ENCODE data around the gene CCDC112. TPM values are rescaled to one million over a fixed set of nuclear protein-coding genes. Genes with fewer than 3 reads are reported as not detected.
A peak's percentile ranks its signal among the peaks of the same experiment; 100 is the strongest.

The CCDC112 gene, protein sequence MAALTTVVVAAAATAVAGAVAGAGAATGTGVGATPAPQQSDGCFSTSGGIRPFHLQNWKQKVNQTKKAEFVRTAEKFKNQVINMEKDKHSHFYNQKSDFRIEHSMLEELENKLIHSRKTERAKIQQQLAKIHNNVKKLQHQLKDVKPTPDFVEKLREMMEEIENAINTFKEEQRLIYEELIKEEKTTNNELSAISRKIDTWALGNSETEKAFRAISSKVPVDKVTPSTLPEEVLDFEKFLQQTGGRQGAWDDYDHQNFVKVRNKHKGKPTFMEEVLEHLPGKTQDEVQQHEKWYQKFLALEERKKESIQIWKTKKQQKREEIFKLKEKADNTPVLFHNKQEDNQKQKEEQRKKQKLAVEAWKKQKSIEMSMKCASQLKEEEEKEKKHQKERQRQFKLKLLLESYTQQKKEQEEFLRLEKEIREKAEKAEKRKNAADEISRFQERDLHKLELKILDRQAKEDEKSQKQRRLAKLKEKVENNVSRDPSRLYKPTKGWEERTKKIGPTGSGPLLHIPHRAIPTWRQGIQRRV
- total RNA-seq (11.3 TPM), polyA plus RNA-seq (5.5 TPM)

DNA sequence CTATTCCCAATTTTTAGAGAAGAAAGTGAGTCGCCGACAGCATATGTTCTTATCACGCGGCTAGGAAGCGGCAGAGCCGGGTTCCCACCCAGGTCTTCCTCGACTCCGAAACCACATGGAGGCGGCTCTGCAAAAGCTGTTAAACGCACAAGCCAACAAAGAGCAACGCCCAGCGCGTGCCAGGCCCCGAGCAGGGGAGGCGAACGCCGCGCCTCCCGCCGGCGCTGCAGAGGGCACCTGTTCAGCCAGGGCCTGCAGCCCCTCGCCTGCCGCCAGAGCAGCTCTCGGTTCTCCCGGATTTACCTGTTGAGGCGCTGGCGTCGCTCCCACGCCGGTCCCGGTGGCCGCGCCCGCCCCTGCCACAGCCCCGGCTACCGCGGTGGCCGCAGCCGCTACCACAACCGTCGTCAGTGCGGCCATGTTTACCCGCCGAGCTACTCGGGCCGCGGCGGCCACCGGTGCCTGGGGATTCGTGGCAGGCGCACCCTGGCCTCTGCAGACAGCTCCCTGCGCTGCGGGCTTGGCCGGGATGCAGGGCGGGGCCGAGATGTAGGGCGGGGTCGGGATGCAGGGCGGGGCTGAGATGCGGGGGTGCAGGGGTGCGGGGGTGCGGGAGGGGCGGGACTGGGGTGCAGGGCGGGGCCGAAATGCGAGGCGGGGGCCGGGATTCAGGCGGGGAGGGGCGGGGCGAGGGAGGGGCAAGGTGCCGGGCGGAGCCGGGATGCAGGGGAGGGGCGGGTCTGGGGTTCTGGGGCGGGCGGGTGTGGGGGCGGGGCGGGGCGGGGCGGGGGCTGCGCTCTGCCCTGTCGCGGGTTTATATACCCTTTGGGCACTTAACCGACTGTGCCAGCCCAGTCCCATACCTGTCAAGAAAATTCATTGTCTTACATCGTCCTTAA is at the start of gene CCDC112:
CCDC112 (minus strand) TSS at position 531 of the 899 bp plus-strand sequence; CDS start at position 420, 111 bp downstream.
- under 1% methylated on average over 79 of the region's 86 CpGs for WGBS
- peak; percentile 21 for DNase-seq (ENCODE audit: extremely low spot score)
- no peaks in the 10 kb centered on the region for H3K4me1 ChIP-seq (ENCODE audit: insufficient read depth)
- peak within 1 kb of the TSS; percentile 83 for H3K4me3 ChIP-seq (ENCODE audit: low read depth, low read length)
- H3K36me3 ChIP-seq (ENCODE audit: insufficient read depth), result no peaks in the 10 kb centered on the region
- H3K27ac ChIP-seq (ENCODE audit: low read depth), result no peak within 1 kb of the TSS

DNA sequence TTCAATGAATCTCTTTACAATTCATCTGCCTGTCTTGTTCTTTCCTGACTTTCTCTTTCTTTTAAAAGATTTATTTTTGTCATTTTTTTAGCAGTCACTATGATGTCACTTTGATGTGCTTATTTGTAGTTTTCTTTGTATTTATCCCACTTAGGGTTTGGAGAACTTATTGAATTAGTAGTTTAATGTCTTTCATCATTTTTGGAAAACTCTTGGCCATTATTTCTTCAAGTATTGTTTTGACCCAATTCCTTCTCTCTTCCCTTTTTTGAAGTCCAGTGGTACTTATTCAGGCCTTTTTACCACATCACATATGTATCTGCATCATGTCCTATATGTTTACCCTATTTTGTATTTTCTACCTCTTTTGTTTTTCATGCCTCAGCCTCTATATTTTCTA is 48.9 kb upstream of the CCDC112 start:
- no peaks in the 10 kb centered on the region for H3K4me1 ChIP-seq (ENCODE audit: insufficient read depth)
- no peaks in the 10 kb centered on the region for H3K36me3 ChIP-seq (ENCODE audit: insufficient read depth)
- no peak overlapping the region for H3K4me3 ChIP-seq (ENCODE audit: low read depth, low read length)
- no peak overlapping the region for H3K27ac ChIP-seq (ENCODE audit: low read depth)
- DNase-seq (ENCODE audit: extremely low spot score), result no peak

DNA sequence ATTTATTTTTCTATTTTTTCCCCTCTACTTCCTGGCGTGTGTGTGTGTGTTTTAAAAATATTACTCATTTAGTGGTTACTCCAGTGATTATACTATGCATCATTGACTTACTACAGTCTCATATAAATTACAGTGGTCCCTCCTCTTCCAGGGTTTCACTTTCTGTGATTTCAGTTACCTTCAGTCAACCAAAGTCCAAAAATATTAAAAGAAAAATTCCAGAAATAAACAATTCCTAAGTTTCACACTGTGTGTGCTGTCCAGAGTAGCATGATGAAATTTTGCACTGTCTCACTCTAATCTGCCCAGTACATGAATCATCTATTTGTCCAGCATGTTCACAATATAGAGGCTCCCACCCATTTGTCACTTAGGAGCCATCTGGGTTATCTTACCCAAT is 47.4 kb upstream of the CCDC112 start:
- 72% methylated on average over 1 of the region's 1 CpG for WGBS
- no peaks in the 10 kb centered on the region for H3K36me3 ChIP-seq (ENCODE audit: insufficient read depth)
- no peaks in the 10 kb centered on the region for H3K4me1 ChIP-seq (ENCODE audit: insufficient read depth)
- H3K27ac ChIP-seq (ENCODE audit: low read depth), result no peak overlapping the region
- no peak overlapping the region for H3K4me3 ChIP-seq (ENCODE audit: low read depth, low read length)
- DNase-seq (ENCODE audit: extremely low spot score), result no peak

DNA sequence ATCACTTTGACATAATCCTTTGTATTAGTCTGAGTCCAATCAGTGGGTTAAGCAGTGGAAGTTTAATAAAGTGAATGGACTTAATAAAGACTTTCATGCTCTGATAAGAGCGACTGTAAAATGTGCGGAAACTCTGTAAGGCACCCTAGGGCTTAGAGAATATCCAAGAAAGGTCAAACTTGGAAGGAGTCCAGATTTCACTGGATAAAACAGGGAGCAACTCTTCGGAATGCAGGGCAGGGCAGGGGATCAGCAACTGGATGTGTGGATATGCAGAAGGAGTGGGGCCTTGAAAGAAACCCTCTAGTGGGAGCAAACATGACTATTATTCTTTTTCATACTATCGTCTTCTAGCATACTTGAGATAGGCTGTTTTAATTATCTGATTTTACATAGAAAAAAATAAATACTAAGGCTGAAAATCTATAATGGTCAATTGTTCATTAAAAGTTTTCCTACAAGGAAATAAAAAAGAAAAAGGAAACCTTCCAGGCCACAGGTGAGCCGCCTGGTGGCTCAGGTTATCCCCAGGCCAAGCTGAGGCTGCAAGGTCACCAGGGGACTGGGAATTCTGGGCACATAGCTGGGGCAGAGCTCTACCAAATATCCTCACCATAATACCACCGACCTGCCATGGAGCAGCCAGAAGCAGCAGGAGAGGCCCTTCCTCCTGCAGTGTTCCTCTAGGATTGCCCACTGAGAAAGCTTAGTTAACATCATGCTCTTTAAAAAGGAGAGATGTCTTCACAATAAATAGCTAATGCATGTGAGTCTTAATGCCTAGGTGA is 46.3 kb upstream of the CCDC112 start:
- Histone ChIP-seq H3K27ac (ENCODE audit: low read depth) (no peak overlapping the region), H3K4me1 (ENCODE audit: insufficient read depth) (no peaks in the 10 kb centered on the region), H3K36me3 (ENCODE audit: insufficient read depth) (no peaks in the 10 kb centered on the region), H3K4me3 (ENCODE audit: low read depth, low read length) (no peak overlapping the region)
- no peak for DNase-seq (ENCODE audit: extremely low spot score)
- WGBS, result 57% methylated on average over 6 of the region's 6 CpGs

DNA sequence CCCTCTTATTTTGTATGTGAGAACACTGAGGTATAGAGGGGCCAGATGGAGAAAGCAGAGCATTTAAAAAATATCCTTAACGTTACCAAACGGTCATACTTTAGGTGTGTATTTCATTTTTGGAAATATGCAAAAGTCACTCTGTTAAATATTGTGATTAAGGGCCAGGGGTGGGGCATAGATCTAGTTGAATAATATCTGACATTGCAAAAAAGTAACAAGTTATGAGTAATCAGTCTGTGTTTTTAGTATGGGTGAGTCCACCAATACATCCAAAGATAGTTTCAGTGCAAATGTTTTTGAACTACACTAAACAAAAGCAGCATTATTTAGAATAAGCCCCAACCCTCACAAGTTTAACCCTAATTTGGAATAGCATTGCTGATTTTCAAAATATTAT is 45.3 kb upstream of the CCDC112 start:
- Histone ChIP-seq H3K36me3 (ENCODE audit: insufficient read depth) (no peaks in the 10 kb centered on the region), H3K27ac (ENCODE audit: low read depth) (no peak overlapping the region), H3K4me3 (ENCODE audit: low read depth, low read length) (no peak overlapping the region), H3K4me1 (ENCODE audit: insufficient read depth) (no peaks in the 10 kb centered on the region)
- WGBS, result 84% methylated on average over 2 of the region's 2 CpGs
- no peak for DNase-seq (ENCODE audit: extremely low spot score)

DNA sequence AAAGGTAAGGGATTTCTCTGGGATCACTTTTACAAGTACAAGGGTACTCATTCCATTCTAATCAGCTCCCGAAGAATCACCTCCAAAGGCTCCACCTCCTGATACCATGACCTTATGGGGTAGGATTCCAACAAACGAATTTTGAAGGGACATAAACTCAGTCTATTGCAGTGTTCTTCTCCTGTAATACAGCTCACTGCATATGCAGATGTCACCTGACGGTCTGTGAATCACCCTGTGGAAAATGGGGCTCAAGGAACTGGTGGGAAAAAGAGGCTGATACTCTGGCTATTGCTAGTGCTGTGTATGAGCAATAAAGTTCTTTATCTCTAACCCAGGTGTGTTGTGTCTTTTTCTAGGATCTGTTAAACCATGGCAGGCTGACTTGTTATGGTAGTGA is 42.4 kb upstream of the CCDC112 start:
- 89% methylated on average over 3 of the region's 3 CpGs for WGBS

DNA sequence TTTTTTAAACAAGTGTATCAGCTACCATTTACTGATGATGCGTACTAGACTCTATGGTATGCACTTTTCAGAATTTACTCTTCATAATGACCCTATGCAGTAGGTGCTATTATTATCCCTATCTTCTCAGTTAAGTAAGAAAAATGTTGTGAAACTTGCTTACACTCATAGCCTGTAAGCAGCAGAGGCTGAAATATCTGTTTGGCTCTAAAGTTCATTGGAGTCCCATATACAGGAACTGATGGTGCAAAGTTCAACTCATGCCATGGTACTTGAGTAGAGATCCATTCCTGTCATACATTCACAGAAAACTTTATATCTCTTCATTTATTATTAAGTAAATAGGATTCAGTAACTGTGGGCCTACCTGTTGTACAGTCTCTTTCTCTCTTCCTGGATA is 41.4 kb upstream of the CCDC112 start:
- WGBS, result 96% methylated on average over 1 of the region's 1 CpG
- no peaks in the 10 kb centered on the region for H3K4me1 ChIP-seq (ENCODE audit: insufficient read depth)
- no peak overlapping the region for H3K4me3 ChIP-seq (ENCODE audit: low read depth, low read length)
- no peak overlapping the region for H3K27ac ChIP-seq (ENCODE audit: low read depth)
- no peak for DNase-seq (ENCODE audit: extremely low spot score)
- H3K36me3 ChIP-seq (ENCODE audit: insufficient read depth), result no peaks in the 10 kb centered on the region

More for the DNA sequence above, 42.4 kb upstream of the CCDC112 start:
- Histone ChIP-seq H3K36me3 (ENCODE audit: insufficient read depth) (no peaks in the 10 kb centered on the region), H3K4me3 (ENCODE audit: low read depth, low read length) (no peak overlapping the region), H3K27ac (ENCODE audit: low read depth) (no peak overlapping the region), H3K4me1 (ENCODE audit: insufficient read depth) (no peaks in the 10 kb centered on the region)
- DNase-seq (ENCODE audit: extremely low spot score), result no peak

DNA sequence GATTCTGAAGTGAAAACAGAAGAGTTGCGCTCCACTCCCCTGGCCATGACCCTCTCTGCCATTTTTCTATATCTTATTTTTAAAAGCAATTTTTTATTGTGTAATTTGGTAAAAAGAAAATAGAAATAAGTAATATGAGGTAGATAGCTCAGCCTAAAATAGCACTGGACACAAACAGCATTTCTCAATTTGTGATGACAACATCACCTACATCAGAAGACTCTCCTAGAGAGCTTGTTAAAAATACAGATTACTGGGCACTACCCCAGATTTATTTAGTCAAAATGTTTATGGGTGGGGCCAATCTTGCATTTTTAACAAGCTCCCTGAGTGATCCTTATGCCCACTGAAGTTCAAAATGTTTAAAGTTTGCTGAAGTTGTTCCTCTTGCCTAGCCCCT is 40.5 kb upstream of the CCDC112 start:
- no peak for DNase-seq (ENCODE audit: extremely low spot score)
- Histone ChIP-seq H3K36me3 (ENCODE audit: insufficient read depth) (no peaks in the 10 kb centered on the region), H3K27ac (ENCODE audit: low read depth) (no peak overlapping the region), H3K4me3 (ENCODE audit: low read depth, low read length) (no peak overlapping the region), H3K4me1 (ENCODE audit: insufficient read depth) (no peaks in the 10 kb centered on the region)
- WGBS, result 100% methylated on average over 1 of the region's 1 CpG

DNA sequence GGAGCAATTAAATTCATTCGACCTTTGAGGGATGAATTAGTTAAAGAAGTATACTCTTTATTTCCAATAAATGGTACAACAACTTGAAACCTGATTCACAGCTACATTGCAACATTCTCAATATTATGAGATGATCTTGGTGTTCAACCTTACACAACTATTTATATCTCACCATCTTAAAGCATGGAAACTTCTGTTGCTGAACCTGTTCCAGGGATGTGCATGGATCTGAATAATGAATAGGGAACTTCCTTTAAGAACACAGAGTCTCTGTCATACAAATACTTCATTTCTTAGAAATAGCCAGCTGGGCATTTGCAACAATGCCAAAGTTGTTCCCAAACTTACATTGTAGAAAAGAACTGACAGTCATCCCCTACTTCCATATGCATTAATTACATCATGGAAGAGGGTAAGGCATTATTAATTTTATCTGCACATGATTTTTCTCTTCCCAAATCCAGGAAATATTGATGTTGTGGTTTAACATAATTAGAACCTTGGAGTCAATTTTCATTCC is 39.8 kb upstream of the CCDC112 start:
- no peak overlapping the region for H3K4me3 ChIP-seq (ENCODE audit: low read depth, low read length)
- H3K27ac ChIP-seq (ENCODE audit: low read depth), result no peak overlapping the region
- no peaks in the 10 kb centered on the region for H3K4me1 ChIP-seq (ENCODE audit: insufficient read depth)
- H3K36me3 ChIP-seq (ENCODE audit: insufficient read depth), result no peaks in the 10 kb centered on the region
- WGBS, result 69% methylated on average over 1 of the region's 1 CpG
- DNase-seq (ENCODE audit: extremely low spot score), result no peak

DNA sequence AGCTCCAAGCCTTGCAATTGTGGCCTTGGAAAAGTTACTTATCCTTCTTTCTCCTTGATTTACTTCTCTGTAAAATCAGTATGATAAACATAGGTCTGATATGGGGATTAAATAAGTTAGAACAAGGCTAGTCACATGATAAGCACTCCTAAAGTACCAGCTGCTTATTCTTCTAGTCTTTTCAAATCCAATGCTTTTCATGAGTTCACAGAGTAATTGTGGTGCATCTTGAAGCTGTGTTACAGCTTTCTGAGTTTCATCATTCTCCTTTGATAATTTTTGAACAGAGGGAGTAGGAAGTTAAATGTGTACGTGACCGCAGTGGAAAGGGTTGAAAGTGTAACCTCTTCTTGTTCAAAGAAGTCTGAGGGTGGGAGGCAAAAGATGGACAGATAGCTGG is 38.8 kb upstream of the CCDC112 start:
- Histone ChIP-seq H3K4me3 (ENCODE audit: low read depth, low read length) (no peak overlapping the region), H3K36me3 (ENCODE audit: insufficient read depth) (no peaks in the 10 kb centered on the region), H3K4me1 (ENCODE audit: insufficient read depth) (no peaks in the 10 kb centered on the region), H3K27ac (ENCODE audit: low read depth) (no peak overlapping the region)
- WGBS, result 44% methylated on average over 2 of the region's 2 CpGs
- no peak for DNase-seq (ENCODE audit: extremely low spot score)

DNA sequence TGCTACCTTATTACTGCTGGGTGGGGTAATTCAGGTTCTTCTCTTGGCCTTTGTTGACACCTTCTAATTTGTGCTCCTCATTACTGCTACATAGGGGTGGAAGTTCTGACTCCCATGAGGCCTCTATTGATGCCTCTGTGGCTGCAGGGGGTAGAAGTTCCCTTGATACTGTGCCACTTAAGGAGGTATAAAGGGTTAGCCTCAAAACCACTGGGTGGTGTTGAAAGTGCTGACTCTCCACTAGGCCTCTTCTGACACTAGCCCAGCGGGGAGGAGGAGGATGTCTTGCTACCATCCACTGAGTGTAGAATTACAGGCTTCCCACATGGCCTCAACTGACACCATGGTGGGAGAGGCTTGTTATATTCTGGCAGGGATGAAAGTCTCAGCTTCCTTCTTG is 36.7 kb upstream of the CCDC112 start:
- Histone ChIP-seq H3K36me3 (ENCODE audit: insufficient read depth) (no peaks in the 10 kb centered on the region), H3K27ac (ENCODE audit: low read depth) (no peak overlapping the region), H3K4me1 (ENCODE audit: insufficient read depth) (no peaks in the 10 kb centered on the region), H3K4me3 (ENCODE audit: low read depth, low read length) (no peak overlapping the region)
- WGBS, result 90% methylated on average over 1 of the region's 1 CpG
- DNase-seq (ENCODE audit: extremely low spot score), result no peak

DNA sequence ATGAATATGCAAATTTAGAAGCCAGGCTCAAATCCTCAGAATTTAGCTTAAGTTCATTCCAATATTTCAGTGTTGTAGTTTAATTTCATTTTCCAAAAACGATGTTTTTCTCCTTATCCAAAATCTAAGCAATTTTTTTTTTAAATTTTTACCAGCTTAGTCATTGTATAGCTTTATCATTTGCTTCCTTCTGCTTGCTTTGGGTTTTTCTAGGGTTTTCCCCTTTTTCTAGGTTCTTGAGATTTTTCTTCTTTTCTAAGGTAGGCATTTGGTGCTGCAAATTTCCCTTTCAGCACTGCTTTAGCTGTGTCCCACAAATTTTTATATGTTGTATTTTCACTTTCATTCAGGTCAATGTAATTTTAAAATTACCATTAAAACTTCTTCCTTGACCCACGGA is 34.4 kb upstream of the CCDC112 start:
- DNase-seq (ENCODE audit: extremely low spot score), result no peak
- Histone ChIP-seq H3K4me1 (ENCODE audit: insufficient read depth) (no peaks in the 10 kb centered on the region), H3K27ac (ENCODE audit: low read depth) (no peak overlapping the region), H3K4me3 (ENCODE audit: low read depth, low read length) (no peak overlapping the region), H3K36me3 (ENCODE audit: insufficient read depth) (no peaks in the 10 kb centered on the region)
- WGBS, result 68% methylated on average over 2 of the region's 2 CpGs

DNA sequence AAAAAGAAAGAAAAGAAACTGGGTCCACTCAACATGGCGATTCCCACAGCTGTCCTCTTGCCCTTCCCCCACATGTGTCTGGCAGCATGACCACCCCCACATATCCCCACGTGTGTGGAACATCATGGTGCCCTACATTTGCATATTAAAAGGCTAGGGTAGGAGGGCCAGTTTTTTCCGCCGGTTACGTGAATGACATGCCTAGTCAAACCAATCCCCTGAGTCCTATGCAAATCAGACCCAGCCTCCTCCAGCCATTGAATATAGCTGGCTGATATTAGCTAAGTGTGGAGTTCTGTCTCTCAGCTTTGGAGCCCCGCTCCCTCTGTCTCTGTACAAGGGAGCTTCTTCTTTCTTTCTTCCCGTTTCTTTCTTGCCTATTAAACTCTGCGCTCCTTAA is 33.0 kb upstream of the CCDC112 start:
- Histone ChIP-seq H3K27ac (ENCODE audit: low read depth) (no peak overlapping the region), H3K4me1 (ENCODE audit: insufficient read depth) (no peaks in the 10 kb centered on the region), H3K36me3 (ENCODE audit: insufficient read depth) (no peaks in the 10 kb centered on the region), H3K4me3 (ENCODE audit: low read depth, low read length) (no peak overlapping the region)
- WGBS, result 82% methylated on average over 8 of the region's 8 CpGs
- no peak for DNase-seq (ENCODE audit: extremely low spot score)
